HG03175 (cell line): Measurements from ENCODE around the gene SH3GLB1.

Experiments used
- ATAC-seq: cut with Tn5 transposase; IDR thresholded peaks from one replicate; pipeline ENCODE4 v1.9.1; 2021; ENCODE audit warnings: mild to moderate bottlenecking, moderate library complexity; ENCODE audit not compliant: unreplicated experiment

The SH3GLB1 gene

DNA sequence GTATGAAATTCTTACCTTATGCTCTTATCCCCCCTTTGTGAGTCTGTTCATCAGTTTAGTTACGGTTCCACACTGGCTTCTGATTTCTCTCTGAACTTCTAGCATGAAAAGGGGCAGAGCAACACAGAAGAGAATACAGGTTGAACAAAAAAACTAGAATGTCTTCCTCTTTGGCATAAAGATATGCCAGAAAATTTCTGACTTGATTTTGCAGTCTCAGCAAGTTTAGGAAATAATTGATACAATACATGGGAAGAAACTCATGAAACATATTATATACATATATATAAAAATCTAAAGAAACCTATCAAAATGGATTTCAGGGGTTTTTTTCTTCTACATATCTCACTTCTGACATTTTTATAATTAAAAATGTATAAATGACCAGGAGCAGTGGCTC lies 27.0 kb downstream of the SH3GLB1 start:
- no peak for ATAC-seq

DNA sequence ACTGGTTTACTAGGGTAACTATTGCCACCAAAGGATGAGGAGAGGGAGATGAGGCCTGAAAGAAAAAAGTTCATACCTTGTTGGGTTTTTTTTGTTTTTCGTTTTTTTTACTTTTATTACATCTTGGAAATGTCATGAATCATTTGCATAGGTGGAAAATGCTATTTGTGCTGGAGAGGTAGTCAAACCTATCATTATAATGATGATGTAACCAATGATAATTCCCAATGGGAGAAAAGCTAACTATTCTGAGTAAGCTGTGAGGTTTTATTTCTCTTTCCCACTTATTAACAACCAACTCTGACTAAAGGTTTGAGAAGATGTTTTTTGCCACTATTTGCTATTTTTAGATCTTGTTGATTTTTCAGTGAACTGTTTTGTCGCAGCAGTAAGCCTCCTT lies 29.0 kb downstream of the SH3GLB1 start:
- no peak for ATAC-seq

DNA sequence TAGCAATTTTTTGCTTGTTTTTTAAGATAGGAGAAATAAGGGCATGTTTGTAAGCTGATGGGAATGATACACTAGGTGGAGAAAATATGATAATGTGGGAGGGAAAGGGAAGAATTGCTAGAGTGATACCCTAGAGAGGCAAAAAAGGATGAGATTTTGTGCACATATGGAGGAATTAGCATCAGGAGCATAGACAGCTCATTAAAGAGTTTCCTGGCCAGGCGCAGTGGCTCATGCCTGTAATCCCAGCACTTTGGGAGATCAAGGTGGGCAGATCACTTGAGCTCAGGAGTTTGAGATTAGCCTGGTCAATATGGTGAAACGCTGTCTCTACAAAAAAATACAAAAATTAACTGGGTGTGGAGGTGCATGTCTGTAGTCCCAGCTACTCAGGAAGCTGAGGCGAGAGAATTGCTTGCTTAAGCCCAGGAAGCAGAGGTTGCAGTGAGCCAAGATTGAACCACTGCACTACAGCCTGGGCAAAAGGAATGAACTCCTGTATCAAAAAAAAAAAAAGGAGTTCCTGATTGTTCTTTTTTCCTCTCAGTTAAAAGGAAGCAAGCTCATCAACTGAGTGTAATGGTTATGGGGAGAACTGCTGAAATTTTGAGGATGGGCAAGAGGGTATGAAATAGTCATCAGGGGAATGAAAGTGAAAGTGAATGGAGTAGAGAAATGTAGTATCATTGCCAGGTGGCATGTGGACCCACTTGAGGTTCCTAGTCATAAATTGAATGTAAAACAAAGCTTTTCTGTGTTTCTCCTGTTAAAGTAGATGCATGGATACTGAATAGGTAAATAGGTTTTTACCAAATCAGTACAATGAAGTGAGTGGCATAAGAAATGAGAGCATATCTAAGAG lies 35.5 kb downstream of the SH3GLB1 start:
- ATAC-seq: peak; percentile 73

DNA sequence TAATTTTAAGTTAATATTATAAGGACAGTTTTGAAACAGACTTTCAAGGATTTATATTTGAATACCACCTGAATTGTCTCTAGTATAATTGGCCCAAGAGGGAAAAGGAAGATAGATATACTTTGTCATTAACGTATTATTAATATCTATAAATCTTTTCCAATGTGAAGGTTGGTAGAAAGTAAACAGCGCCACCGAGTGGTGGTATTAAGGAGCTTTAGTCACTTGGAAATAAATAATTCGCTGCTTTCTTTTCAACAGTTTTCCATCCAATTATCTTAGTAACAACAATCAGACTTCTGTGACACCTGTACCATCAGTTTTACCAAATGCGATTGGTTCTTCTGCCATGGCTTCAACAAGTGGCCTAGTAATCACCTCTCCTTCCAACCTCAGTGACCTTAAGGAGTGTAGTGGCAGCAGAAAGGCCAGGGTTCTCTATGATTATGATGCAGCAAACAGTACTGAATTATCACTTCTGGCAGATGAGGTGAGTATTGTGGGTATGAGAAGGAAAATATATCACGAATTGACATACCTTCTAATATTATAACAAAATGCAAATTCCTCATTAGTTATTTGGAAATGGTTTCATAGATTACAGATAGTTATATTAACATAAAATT lies 37.7 kb downstream of the SH3GLB1 start:
- no peak for ATAC-seq

- no peak for ATAC-seq
Measured at GRCh38 chr1:86747304-86747703, 42.9 kb downstream of the SH3GLB1 start.

DNA sequence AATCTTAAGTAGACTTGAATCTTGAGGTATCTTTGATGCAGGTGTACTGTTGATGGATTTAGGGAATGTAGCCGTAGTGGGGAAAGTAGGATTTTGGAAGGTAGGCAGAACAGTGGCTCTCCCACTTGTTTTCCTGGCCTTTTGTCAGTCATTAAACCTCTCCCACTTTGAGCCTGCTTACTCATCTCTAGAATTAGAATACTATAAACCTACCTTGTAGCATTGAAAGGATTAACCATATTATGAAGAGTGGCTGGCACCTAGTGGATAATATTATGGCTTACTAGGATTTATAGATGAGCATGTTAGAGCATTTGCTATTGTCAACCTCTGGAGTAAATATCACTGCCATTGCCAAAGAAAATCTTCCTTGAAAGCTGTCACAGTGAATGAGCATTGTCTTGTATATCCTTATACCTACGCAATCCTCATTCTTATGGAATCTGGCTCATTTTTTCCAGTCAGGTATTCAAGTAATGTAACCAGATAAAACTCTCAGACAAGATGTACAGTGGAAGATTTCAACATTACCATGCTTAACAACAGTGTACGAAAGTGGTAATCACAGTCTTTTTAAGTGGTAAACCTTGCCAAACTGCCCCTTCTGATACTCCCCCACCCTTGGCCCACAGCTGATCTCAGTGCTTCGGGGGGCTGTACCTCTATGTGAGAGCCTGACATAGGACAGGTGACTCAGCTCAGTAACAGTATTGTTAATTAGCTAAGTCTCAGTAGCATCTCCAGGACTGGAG lies 44.4 kb downstream of the SH3GLB1 start:
- no peak for ATAC-seq

GRCh38 chr1:86750076-86750475 lies 45.7 kb downstream of the SH3GLB1 start:
- ATAC-seq: no peak

DNA sequence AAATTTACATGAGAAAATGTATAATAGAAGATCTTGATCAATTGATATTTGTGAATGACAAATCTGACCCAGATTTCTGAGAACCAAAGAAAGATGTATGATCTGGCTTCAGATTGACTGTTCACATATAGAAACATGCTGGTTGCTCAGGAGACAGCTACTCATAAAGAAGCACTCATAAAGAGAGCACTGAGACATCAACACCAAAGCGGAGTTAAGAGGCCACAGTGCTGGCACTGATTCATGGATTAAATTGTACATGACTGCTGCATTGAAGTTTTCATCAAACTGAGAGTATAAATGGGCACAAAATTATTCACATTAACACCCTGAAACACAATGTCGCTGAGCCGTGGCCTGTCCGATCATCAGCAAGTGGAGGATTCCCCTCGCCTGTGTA lies 46.2 kb downstream of the SH3GLB1 start:
- ATAC-seq: no peak

DNA sequence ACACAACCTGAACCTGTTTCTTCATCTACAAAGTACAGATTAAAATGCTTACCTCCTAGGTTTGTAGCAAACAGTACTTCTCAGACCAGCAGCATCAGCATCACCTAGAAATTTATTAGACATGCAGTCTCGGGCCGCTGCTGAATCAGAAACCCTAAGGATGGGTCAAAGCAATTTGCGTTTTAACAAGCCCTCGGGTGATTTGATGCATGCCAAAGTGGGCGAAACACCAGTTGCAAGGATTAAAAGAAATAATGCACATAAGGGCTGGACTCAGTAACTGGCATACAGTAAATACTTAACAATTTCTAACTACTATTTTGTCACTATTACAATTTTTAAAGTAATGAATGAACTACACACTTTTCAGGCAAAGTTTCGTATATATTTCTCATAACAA lies 47.5 kb downstream of the SH3GLB1 start:
- ATAC-seq: no peak

GRCh38 chr1:86753700-86754099 lies 49.3 kb downstream of the SH3GLB1 start:
- no peak for ATAC-seq

- ATAC-seq: no peak
Measured at GRCh38 chr1:86754265-86754974, 50.0 kb downstream of the SH3GLB1 start.

GRCh38 chr1:86756062-86756406 lies 51.7 kb downstream of the SH3GLB1 start:
- ATAC-seq: no peak

GRCh38 chr1:86757272-86757984 lies 53.1 kb downstream of the SH3GLB1 start:
- no peak for ATAC-seq

- no peak for ATAC-seq
Measured at GRCh38 chr1:86758570-86758969, 54.2 kb downstream of the SH3GLB1 start.

DNA sequence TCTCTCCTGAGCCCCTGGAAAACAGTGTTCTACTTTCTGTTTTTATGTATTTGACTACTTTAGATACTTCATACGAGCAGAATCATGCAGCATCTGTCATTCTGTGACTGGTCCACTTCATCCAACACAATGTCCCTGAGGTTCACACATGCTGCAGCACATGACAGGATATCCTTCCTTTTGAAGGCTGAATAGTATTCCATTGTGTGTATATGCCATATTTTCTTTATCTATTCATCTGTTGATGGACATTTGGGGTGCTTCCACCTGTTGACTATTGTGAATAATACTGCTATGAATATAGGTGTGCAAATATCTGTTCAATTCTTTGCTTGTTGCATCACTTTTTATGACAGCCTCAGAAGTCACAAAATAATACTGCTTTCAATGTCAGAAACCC lies 55.8 kb downstream of the SH3GLB1 start:
- no peak for ATAC-seq

DNA sequence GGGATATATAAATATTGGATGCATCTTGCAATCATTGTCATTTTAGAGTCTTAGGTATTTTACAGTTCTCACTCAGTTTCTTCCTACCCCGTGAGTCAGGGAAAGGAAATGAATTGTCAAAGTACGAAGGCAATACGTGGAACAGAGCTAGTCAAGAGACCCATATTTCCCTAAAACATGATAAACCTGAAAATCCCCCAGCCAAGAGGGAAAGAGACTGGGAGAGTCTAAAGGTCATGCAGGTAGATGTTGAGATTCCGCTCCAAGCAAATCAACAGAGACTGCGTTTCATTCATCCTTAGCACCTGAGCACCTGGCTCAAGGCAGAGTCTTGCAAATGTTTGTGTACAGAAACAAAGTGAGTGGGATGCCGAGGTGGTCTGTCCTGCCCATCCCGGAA lies 58.0 kb downstream of the SH3GLB1 start:
- ATAC-seq: no peak

DNA sequence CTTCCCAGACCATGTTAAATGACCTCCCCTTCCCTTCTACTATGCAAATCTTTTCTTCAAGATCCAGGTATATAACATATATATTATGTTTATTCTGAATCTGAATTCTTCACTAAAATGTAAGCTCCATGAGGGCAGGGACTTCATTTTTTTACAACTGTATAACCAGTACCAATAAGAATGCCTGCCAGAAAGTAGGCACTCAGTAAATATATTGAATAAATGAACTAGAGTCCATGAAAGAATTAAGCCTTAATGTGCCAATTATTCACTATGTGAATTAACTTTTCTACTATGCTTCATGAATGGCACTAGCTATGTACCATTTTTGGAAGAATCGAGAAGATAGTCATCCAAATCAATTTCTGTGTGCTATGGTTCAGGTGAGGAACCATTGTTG lies 60.1 kb downstream of the SH3GLB1 start:
- ATAC-seq: no peak

DNA sequence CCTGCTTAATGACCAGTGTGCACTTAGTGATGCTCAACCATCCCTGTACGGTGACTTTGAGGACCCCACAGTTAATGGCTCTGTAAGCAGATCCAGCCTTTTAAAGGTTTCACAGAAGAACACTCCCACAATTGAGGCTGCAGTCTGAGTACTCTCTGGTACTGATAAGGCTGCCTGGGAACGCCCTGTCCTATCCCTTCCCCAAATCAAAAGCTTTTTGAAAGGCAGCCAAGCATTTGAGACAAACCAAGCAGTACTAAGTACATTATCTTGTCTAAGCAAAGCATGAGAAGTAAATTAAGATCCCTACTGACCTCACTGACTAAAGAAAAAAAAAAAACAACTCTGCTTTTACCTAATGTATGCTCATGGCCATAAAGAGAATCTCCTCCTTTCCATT lies 60.7 kb downstream of the SH3GLB1 start:
- no peak for ATAC-seq

DNA sequence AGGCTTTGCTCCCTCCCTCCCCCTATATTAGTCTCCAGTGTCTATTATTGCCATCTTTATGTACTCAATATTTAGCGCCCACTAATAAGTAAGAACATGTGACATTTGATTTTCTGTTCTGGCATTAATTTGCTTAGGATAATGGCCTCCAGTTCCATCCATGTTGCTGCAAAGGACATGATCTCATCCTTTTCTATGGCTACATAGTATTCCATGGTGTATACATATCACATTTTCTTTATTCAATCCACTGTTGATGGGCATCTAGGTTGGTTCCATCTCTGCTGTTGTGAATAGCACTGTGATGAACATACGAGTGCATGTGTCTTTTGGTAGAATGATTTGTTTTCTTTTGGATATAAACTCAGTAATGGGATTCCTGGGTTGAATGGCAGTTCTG lies 61.3 kb downstream of the SH3GLB1 start:
- no peak for ATAC-seq

DNA sequence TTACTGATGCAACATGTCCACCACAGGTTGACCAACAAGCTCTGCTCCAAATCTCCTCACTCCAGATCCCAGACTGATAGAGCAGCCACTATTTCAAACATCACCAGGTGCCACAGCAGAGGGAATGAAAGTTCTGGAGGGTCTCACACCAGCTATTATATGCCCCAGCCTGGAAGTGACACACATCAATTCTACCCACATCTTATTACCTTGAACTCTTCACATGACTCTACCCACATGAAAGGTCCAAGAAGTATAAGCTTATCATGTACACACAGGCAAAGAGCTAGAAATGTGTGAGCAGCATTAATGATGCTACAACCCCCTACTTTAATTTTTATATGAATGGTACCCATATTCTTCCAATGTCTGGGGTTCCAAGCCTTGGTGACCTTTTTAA lies 64.2 kb downstream of the SH3GLB1 start:
- ATAC-seq: no peak

DNA sequence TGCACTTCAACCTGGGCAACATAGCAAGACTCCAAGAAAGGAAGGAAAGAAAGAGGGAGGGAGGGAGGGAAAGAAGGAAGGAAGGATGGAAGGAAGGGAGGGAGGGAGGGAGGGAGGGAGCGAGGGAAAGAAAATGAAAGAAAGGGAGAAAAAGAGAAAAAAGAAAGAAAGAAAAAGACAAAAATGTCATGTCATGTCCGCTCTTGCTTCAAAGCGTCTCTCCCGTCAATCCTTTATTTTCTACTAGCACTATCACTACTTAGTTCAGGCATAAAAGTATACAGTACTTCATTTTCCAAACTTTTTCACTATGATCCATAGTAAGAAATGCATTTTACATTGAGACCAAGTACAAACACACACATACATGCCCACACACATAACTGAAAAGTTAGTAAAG lies 64.7 kb downstream of the SH3GLB1 start:
- ATAC-seq: no peak
